ENCODE results near the gene PROS1. TPM values are rescaled to one million over a fixed set of nuclear protein-coding genes. Genes with fewer than 3 reads are reported as not detected.

Gene PROS1
- total RNA-seq, 4 donors from 2014 or later, result 9.3 to 25.0 (median 15.5) TPM

GRCh38 chr3:93994056-93994455 lies 20.4 kb upstream of the PROS1 start:
- no peaks in the 10 kb centered on the region for H3K4me1 ChIP-seq
- no peak overlapping the region for H3K4me3 ChIP-seq
- H3K27ac ChIP-seq, result no peak overlapping the region
- H3K36me3 ChIP-seq, result no peaks in the 10 kb centered on the region
- no peaks in the 10 kb centered on the region for H3K27me3 ChIP-seq
- no peak for DNase-seq
- TF ChIP-seq POLR2A (IDR thresholded peaks at IDR 0.05), result no peak
- no peak for TF ChIP-seq CTCF (IDR thresholded peaks at IDR 0.05)
- no peaks in the 10 kb centered on the region for H3K9me3 ChIP-seq

GRCh38 chr3:93992207-93992606 lies 18.5 kb upstream of the PROS1 start:
- no peak overlapping the region for H3K27ac ChIP-seq
- no peaks in the 10 kb centered on the region for H3K4me1 ChIP-seq
- H3K4me3 ChIP-seq, result no peak overlapping the region
- H3K27me3 ChIP-seq, result no peaks in the 10 kb centered on the region
- no peaks in the 10 kb centered on the region for H3K9me3 ChIP-seq
- TF ChIP-seq CTCF (IDR thresholded peaks at IDR 0.05) (no peak), POLR2A (IDR thresholded peaks at IDR 0.05) (no peak)
- no peaks in the 10 kb centered on the region for H3K36me3 ChIP-seq
- DNase-seq, result no peak

- Histone ChIP-seq H3K36me3 (no peaks in the 10 kb centered on the region), H3K27ac (no peak overlapping the region), H3K9me3 (no peaks in the 10 kb centered on the region), H3K4me1 (no peaks in the 10 kb centered on the region), H3K4me3 (no peak overlapping the region), H3K27me3 (no peaks in the 10 kb centered on the region)
- TF ChIP-seq POLR2A (IDR thresholded peaks at IDR 0.05) (no peak), CTCF (IDR thresholded peaks at IDR 0.05) (no peak)
- no peak for DNase-seq
Observed at GRCh38 chr3:93991631-93992030, 17.9 kb upstream of the PROS1 start.

GRCh38 chr3:93989241-93989640 lies 15.5 kb upstream of the PROS1 start:
- Histone ChIP-seq H3K27ac (no peak overlapping the region), H3K4me1 (no peaks in the 10 kb centered on the region), H3K27me3 (no peaks in the 10 kb centered on the region), H3K4me3 (no peak overlapping the region), H3K9me3 (no peaks in the 10 kb centered on the region), H3K36me3 (no peaks in the 10 kb centered on the region)
- DNase-seq, result no peak
- TF ChIP-seq POLR2A (IDR thresholded peaks at IDR 0.05) (no peak), CTCF (IDR thresholded peaks at IDR 0.05) (no peak)

- DNase-seq, result no peak
- TF ChIP-seq CTCF (IDR thresholded peaks at IDR 0.05) (no peak), POLR2A (IDR thresholded peaks at IDR 0.05) (no peak)
- no peak overlapping the region for H3K27ac ChIP-seq
Observed at GRCh38 chr3:93988764-93989163, 15.1 kb upstream of the PROS1 start.

GRCh38 chr3:93988283-93988682 lies 14.6 kb upstream of the PROS1 start:
- Histone ChIP-seq H3K27ac (no peak overlapping the region), H3K27me3 (no peaks in the 10 kb centered on the region), H3K9me3 (no peaks in the 10 kb centered on the region), H3K4me1 (no peaks in the 10 kb centered on the region), H3K4me3 (no peak overlapping the region), H3K36me3 (no peaks in the 10 kb centered on the region)
- TF ChIP-seq CTCF (IDR thresholded peaks at IDR 0.05), result no peak
- TF ChIP-seq POLR2A (IDR thresholded peaks at IDR 0.05), result no peak
- no peak for DNase-seq

More at GRCh38 chr3:93988764-93989163, 15.1 kb upstream of the PROS1 start:
- Histone ChIP-seq H3K4me1 (no peaks in the 10 kb centered on the region), H3K27me3 (no peaks in the 10 kb centered on the region), H3K4me3 (no peak overlapping the region), H3K9me3 (no peaks in the 10 kb centered on the region), H3K36me3 (no peaks in the 10 kb centered on the region)
